Activated CD4-positive, alpha-beta T cell treated with anti-CD3 and anti-CD28 coated beads for 24 hours (primary cell): ENCODE measurements around the gene KLK11.

Experiments
- DNase-seq, 2 donors: peaks; one replicate each; pipeline ENCODE4 v3.0.0-alpha.2; 2020; ENCODE audit warnings: low read depth in 2 of 2

KLK11 gene

DNA sequence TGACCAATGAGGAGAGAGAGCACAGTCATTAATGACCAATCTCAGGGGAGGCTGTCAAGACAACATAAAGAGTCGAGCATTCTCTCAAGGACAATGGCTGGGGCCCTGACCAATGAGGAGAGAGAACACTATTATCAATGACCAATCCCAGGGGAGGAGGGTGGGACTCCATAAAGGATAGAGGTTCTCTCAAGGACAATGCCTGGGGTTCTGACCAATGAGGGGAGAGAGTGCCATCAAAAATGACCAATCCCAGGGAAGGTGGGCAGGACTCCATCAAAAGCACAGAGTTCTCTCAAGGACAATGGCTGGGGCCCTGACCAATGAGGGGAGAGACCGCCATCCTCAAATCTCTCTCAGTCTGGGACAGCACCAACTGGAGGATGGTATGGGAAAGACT is 3.3 kb upstream of the KLK11 start:
- no peak for DNase-seq

DNA sequence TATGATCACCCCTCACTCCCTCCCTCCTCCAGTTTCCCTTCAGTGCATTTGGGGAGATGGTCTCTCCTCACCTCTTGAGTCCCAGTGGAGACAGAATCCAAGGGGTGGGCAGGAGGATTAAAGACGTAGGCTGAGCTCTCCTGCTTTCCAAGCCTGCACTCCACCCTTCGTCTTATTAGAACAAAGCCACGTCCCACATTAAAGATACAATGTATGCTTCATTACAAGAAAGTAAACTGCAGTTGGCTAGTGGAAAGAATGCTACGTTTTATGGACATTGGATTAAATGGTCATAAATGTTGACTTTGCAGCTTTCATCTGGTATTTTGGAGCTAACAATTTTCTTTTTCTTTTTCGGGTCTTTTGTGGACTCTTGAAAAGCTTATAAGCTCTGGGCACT is 1.5 kb upstream of the KLK11 start:
- DNase-seq = no peak

DNA sequence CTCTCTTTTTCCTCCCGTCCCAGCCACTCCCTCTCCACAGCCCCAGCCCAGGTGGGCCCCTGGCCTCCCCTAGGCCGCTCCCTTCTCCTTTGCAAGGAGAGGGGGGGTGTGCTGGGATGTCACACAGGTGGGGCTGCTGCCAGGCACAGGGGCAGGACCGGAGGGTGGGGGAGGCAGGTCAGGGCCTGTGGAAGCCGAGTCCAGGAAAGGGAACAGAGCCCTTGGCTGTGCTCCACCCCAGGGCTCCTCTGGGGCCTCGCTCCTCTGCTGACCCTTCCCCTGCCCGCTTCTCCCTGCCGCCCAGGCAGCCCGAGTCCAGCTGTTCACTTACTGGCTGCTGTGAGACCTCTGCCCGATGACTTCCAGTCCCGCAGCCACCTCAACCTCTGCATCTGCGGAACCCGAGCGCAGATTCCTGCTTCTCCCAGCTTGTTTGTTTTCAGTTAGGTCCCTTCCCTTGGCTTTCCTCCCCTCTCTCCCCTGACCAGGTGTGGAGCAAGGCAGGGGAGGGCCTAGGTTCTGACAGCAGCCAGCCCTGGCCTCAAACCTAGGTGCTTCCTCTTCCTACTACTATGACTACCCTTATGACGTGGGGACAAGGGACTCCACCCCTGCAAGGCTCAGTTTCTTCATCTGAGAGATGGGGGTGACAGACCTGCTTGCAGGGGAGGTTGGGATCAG is 850 bp upstream of the KLK11 start:
- no peak for DNase-seq

DNA sequence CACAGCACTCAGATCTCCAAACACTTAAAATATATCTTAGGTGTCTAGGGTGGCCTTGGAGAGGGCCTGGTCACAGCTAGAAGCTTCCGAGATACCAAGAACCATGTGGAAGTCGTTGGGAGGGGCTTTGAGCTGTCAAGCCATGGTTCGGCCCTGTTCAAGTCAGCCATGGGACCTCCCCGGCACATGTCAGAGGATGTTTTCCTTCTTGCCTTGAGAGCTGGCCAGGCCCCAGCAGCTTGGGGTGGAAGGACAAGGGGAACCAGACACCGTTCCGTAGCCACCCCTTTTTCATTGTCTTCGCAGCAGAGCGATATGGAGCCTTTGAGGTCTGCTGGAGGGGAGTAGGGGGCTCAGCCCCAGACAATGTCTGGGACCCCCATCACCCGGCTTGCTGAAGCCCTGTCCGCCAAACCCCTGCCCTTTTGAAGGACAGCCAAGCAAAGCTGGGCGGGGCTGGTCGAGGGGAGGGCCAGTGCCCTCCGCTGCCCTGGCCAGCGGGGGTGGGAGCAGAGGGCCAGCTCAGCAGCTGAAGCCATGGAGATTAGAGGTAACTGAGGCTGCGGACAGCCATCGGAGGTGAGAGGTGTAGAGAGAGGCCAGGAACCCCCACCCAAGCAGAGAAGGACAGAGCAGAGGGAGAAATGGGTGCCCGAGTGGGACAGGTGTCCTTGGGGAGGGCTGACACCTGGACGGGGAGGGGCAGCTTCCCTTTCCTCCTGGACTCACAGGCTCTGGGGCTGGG is 435 bp downstream of the KLK11 start:
- DNase-seq = no peak

- no peak for DNase-seq
Measured at GRCh38 chr19:51025401-51025800, 1.0 kb downstream of the KLK11 start.

DNA sequence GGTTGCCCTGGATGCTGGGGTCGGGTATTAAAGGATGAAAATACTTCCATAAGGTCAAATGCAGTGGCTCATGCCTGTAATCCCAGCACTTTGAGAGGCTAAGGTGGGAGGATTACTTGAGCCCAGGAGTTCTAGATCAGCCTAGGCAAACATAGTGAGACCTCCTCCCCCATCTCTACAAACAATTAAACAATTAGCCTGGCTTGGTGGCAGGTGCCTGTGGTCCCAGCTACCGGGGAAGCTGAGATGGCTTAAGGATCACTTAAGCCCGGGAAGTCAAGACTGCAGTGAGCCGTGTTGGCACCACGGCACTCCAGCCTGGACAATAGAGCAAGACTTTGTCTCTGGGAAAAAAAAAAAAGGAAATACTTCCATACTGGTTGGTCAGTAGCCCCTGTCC is 1.5 kb downstream of the KLK11 start:
- DNase-seq = no peak

- DNase-seq = no peak
Measured at GRCh38 chr19:51023946-51024345, 2.5 kb downstream of the KLK11 start.

DNA sequence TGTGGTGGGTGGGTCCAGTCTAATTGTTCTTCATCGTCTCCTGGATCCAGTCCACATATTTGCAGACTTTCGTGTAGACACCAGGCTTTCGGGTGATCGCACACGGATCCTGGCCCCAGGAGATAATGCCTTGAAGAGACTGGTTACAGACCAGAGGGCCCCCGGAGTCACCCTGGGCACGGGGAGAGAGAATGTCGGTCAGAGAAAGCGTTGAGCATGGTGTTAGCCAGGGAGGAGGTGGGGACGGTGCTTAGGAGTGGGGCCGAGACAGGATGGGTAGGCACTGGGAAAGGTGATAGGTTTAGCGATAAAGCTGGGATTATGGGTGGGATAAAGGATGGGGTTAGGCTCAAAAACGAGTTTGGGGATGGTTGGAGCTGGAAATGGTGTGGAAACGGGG is 3.9 kb downstream of the KLK11 start:
- DNase-seq = no peak

DNA sequence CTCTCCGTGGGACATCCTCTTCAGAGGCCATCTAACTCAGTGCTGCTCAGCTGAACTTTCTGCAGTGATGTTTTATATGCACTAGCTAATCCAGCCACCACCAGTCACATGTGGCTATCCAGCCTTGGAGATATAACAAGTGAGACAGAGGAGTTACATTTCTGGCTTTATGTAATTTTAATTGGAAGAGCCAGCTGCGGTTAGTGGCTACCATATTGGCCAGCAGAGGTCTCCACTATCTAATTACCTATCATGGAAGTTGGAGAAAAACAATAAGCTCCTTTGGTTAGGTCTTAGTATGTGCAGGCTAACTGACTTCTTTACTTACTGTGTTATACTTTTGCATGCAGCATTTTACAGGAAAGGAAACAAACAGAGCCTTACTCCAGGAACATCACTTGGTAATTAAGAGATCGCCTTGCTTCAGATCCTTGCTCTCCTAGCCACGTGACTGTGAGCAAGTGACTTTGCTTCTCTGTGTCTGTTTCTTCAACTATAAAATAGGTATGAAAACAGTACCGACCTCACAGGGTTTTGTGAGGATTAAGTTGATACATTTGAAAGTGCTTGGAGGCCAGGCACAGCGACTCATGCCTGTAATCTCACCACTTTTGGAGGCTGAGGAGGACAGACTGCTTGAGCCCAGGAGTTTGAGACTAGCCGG is 5.3 kb downstream of the KLK11 start:
- no peak for DNase-seq

DNA sequence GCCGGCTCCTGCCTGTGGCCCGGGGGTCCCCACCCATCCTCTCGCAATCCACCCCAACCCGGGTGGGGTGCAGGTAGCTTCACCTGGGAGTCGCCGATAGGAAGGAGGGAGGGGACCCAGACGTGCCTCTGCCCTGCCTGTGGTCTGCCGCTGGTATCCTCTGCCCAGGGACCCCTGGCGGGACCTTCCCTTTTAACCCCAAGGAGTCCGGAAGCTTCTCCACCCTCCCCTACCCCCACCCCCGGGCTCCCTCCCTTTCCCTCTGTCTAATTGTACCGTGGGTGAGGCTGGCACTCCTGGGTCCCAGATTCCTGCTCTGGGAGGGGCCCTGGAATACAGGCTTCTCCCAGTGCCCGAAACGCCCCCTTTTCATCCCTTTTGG is 6.9 kb downstream of the KLK11 start, which contains the start of gene KLK10:
TSS of gene KLK10 (minus strand) at position 166 of the 382 bp plus-strand sequence. CDS start 579 bp downstream, outside the sequence.
- DNase-seq = no peak

- no peak for DNase-seq
Measured at GRCh38 chr19:51018745-51019543, 7.5 kb downstream of the KLK11 start.

- DNase-seq = peak; percentile 39 to 62
Measured at GRCh38 chr19:51016798-51017683, 9.4 kb downstream of the KLK11 start.

GRCh38 chr19:51015691-51016267 is 10.6 kb downstream of the KLK11 start:
- DNase-seq = no peak

DNA sequence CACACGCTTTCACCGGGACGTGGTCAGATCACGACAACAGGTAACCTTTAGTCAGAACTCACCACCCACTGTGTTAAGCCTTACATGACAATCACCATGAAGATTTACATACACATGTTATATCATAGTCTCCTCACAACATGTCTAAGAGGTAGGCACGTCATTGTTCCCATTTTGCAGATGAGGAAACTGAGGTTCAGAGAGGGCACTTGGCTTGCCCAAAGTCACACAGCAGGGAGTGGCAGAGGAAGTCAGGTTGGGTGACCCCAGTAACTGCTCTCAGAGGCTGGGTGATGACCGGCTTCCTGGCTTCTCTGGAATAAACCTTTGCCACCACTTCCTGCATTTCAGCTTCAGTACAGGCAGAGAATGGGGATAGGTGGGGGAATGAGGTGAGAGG is 12.2 kb downstream of the KLK11 start:
- DNase-seq = no peak

DNA sequence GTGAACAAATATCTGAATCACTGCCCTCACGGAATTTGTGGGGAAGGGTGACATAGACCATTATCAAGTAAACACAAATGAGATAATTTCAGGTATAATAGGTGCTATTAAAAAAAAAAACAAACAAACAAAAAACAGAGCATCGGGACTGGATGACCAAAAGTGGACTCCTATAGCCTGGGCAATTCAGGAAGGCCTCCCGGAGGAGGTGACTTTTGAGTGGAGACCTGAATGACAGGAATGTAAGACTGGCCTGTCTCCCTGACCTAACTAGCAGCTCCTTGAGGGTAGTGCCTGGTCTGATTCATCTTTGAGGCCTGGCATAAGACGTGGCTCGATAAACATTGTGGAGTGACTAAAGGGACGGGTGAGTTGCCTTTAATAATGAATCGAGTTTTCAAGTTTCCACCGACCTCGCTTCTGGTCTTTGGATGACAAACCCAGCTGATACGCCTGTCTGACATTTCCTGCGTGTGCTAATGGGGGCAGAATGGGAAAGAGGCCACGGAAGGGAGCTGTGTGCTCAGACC is 13.7 kb downstream of the KLK11 start:
- no peak for DNase-seq

- DNase-seq = no peak
Measured at GRCh38 chr19:51010066-51010795, 16.2 kb downstream of the KLK11 start.

DNA sequence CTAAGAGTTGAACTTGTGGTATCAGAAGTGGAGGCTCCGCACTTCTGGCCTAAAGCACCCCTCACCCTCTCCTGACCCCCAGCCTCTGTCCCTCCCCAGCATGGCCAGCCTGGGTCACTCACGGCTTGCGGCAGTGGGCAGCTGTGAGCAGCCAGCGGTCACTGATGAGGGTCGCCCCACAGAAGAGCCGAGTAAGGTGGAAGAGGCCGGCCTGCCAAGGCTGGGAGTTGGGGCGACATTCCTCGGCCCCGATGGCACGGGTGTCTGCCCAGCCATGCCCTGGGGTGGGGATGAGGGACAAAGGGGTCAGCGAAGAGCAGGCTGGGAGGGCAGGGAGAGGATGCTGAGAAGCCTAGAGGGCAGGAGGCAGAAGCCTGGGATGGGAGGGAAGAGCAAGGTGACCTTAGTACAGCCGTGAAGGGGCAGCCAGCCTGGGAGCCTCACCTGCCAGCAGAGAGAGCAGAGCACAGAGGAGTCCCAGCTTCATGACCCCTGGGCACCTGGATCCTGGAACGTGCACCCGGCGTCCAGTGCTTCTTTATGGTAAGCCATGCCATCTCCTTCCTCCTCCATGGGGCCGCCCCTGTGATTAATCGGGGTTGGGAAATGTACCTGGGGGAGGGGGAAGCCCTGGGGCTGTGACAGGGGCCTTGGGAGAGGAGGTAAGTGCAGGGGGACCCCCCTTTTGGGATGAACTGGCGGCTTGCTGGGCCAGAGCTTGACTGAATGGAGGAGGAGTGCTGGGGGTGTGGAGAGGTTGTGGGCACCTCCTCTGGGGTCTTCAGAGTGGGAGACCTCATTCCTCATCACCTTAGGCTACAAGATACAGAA is 17.1 kb downstream of the KLK11 start:
- no peak for DNase-seq

- DNase-seq = no peak
Measured at GRCh38 chr19:51007488-51007887, 18.9 kb downstream of the KLK11 start.

DNA sequence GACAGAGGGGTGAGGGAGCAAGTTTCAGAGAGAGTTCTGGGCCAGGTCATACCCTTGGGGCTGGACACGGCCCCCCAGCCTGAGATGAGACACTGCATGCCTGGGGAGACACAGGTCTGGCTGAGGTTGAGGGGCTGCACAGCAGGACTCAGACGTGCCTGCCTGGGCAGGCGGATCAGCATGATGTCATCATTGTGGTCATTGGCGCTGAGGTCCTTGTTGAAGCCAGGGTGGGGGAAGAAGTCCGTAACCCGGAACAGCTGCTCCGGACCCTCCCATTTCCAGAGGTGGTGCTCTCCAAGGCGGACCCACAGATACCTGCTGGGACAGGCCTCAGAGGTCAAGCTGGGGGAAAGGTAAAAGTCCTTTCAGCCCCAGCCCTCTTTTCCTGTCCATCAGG is 20.0 kb downstream of the KLK11 start:
- no peak for DNase-seq
